NB4 (cell line): ENCODE measurements around the gene HPCA.

ENCODE experiments used
- DNase-seq: peaks from one replicate; pipeline ENCODE4 v3.0.0; 2010; ENCODE audit warnings: low read depth
- H3K4me3 ChIP-seq: one replicate; pipeline ENCODE4 v1.5.1; 2011; ENCODE audit warnings: mild to moderate bottlenecking, low read depth, low read length, moderate library complexity
- MYC ChIP-seq: IDR thresholded peaks from 2 replicates; pipeline ENCODE4 v1.6.1; 2011; ENCODE audit warnings: low read depth, low read length
- POLR2A ChIP-seq: IDR thresholded peaks from 2 replicates; pipeline ENCODE4 v1.6.1; 2011; ENCODE audit warnings: mild to moderate bottlenecking; ENCODE audit not compliant: insufficient read length; ENCODE audit errors: extremely low read depth
- TF ChIP-seq, protein P1 (sequence below): IDR thresholded peaks from one replicate; pipeline ENCODE4 v1.5.1; 2012; ENCODE audit warnings: low read depth, low read length
- TF ChIP-seq, protein P2 (sequence below): IDR thresholded peaks from 2 replicates; pipeline ENCODE4 v1.6.1; 2011; ENCODE audit warnings: low read depth, low read length

The HPCA gene

DNA sequence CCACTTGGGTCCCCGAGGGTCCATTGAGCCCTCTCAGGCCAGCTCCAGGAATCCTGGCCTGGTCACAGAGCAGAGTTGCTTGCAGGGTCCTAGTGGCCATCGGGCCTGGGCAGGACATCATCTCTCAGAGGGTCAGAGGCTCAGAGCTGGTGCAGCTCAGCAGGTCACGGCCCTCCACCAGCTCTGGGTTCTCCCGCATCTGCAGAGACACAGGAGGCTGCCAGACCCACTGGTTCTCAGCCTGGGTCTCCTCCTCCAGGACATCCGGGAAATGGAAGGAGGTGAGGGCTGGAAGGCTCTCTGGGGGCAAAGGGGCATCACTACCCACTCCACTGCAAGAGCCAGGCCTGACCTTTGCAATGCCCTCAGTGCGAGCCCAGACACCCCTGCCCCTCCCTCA is 8.4 kb downstream of the HPCA start:
- no peak for DNase-seq
- TF ChIP-seq, protein P1, sequence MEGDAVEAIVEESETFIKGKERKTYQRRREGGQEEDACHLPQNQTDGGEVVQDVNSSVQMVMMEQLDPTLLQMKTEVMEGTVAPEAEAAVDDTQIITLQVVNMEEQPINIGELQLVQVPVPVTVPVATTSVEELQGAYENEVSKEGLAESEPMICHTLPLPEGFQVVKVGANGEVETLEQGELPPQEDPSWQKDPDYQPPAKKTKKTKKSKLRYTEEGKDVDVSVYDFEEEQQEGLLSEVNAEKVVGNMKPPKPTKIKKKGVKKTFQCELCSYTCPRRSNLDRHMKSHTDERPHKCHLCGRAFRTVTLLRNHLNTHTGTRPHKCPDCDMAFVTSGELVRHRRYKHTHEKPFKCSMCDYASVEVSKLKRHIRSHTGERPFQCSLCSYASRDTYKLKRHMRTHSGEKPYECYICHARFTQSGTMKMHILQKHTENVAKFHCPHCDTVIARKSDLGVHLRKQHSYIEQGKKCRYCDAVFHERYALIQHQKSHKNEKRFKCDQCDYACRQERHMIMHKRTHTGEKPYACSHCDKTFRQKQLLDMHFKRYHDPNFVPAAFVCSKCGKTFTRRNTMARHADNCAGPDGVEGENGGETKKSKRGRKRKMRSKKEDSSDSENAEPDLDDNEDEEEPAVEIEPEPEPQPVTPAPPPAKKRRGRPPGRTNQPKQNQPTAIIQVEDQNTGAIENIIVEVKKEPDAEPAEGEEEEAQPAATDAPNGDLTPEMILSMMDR, result no peak
- TF ChIP-seq, protein P2, sequence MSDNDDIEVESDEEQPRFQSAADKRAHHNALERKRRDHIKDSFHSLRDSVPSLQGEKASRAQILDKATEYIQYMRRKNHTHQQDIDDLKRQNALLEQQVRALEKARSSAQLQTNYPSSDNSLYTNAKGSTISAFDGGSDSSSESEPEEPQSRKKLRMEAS, result no peak
- no peak for TF ChIP-seq MYC
- no peak for TF ChIP-seq POLR2A
- H3K4me3 ChIP-seq, result no peak overlapping the region

DNA sequence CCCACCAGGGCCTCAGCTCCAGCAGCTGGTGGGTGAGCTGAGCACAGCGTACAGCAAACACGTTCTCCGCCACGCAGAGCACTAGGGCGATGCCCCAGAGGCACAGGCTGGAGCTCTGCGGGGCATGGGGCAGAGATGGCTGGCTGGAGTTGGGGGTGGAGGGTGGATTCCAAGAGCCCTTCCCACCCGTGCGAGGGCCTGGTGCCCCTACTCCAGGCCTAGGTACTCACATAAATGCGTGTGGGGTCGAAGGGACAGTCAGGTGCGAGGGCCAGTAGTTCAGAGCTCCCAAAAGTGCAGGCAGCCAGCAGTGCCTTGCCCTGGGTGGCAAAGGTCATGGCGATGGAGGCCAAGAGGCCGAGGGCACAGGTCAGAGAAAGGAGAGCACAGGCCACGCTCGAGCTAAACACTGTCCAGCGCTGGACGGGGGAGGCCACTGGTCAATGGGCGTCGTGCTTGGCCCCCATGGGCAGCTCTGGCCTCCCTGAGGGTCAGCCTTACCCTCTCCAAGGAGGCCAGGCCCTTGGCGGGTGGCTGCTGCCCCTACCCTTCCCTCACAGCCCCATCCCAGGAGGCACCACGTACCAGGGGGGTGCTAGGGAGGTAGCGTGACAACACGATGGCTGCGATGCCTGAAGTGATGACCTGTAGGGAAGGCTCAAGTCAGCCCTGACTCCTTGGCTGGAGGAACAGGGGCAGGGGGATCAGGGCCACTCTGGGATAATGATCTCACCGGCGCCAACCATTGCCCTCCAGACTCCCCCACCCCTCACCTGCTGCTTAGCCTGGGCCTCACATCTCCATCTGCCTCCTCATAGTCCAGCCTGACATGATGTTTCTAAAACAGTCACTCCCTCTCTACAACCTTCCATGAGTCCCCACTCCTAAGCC is 9.3 kb downstream of the HPCA start:
- TF ChIP-seq POLR2A (no peak), MYC (no peak)
- TF ChIP-seq, protein P2, result no peak
- TF ChIP-seq, protein P1, result no peak
- H3K4me3 ChIP-seq, result no peak overlapping the region
- DNase-seq, result no peak

DNA sequence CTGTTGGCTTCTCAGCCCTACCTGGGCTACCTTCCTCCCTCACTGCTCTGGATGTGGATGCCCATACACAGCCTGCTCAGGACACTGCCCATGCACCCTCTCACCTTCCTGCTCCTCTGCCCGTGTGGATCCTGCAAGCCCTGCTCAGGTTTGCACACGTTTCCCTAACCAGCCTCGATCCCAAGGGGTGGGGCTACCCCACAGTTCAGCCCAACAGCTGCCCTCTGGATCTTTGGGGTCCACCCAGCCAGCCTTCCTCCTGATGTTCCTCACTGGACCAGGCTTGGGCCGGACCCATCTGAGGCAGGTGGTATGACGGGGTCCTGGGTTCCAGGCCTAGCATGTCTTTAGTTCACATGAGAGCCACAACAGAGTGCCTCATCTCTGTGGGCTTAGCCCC is 10.2 kb downstream of the HPCA start:
- DNase-seq, result no peak
- TF ChIP-seq POLR2A (no peak), MYC (no peak)
- TF ChIP-seq, protein P1, result no peak
- TF ChIP-seq, protein P2, result no peak

DNA sequence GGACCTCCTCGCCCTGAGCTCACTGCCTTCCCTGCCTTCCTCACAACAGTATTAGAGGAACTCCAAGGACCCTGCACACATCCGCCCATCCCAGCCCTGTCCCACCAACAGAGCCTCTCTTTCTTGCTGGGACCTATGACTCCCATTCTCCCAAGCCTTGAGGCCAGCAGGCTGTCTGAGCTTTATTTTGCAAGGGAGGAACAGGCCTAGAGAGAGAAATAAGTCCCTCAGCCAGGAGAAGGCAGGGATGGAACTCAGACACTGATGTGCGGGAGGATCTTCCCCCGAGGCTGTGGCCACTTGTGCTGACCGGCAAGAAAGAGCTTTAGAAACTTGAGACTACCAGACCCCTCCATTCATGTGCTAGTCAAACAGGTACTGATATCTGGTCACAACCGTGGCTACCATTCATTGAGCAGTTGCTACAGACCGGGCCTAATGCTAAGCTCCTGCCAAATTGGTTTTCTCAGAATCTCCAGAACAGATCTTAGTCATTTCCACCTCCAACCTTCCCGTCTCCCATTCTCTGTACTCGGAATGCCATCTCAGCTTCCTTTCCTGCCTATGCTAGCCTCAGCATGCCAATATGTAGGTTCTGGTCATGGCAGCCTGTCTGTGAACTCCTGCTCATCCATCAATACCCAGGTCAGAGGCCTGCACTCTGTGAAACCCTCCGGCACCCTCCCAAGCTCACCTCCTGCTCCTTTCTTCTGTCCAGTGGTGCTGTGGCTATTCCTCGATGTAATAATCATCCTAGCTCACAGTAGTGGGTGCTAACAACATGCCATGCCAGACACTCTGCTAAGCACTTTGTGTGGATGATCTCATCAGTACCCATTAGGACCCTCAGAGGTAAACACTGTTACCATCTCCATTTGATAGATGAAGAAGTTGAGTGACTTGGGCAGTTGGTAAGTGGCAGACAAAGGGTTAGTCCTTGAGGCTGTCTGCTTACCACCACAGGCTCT is 11.1 kb downstream of the HPCA start:
- no peak for DNase-seq
- no peak overlapping the region for H3K4me3 ChIP-seq
- no peak for TF ChIP-seq MYC
- TF ChIP-seq, protein P2, result no peak
- no peak for TF ChIP-seq POLR2A
- TF ChIP-seq, protein P1, result no peak

More for the DNA sequence above, 10.2 kb downstream of the HPCA start:
- H3K4me3 ChIP-seq, result no peak overlapping the region

DNA sequence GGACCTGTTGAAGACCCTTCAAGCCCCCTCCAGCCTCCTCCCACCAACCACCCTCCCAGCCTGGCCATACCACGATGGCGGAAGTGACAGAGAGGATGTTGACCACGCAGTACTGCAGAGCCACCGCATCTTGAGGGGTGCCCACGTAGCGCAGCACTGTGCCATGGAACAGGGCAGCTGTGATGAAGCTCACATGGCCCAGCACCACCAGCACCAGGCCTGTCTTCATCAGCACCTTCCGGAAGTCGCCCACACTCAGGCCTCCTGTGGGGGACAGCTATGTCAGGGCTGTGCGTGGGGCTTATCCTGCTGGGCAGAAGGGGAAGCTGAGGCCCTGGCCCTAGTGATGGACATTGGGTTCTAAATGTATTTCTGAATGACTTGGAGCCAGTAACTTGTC is 11.8 kb downstream of the HPCA start:
- TF ChIP-seq MYC (no peak), POLR2A (no peak)
- TF ChIP-seq, protein P1, result no peak
- TF ChIP-seq, protein P2, result no peak
- H3K4me3 ChIP-seq, result no peak overlapping the region
- DNase-seq, result no peak
